ENCODE measurements around the gene DAZL. TPM values are rescaled to one million over a fixed set of nuclear protein-coding genes. Genes with fewer than 3 reads are reported as not detected.

Gene DAZL
- total RNA-seq, 2 donors from 2014 or later, result not detected

DNA sequence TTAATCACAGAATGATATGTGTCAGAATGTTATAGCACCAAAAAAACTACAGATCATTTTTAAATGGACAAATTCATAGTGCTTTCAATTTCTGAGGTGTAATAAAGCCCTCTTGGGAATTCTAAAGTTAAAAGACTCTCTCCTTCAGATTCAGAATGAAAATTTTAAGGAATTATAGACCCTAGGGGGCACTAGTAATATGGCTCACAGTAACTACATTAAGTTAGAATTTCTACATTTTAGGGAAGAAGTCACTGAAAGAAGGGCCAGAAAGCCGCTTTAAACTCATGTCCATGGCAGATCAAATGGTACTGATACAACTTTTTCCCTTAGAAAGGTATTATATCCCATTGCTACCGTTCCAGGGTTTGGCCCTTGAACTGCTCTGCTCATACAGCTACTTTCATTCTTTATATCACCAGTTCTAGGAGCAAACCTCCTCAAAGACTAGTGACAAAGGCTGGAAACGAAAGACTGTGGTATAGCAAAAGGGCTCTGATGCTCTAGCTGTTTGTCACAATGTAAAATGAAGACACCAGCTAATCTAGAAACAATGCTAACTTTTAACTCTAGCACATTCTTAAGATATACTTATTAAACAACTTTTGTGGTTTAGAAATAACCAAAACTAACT is 18.1 kb downstream of the DAZL start:
- DNase-seq (ENCODE audit: low spot score) (no peak), ATAC-seq (ENCODE audit: insufficient number of reproducible peaks, low FRiP score, low read depth) (no peak)
- no peaks in the 10 kb centered on the region for H3K36me3 ChIP-seq
- peaks cover 0 to 12% of the 10 kb centered on the region in 2 donors for H3K4me1 ChIP-seq (ENCODE audit: control insufficient read depth in 1 of 2, low read depth in 2 of 2)
- H3K9me3 ChIP-seq, result no peaks in the 10 kb centered on the region
- no peaks in the 10 kb centered on the region for H3K27me3 ChIP-seq (replicated peaks; ENCODE audit: insufficient read depth)
- TF ChIP-seq, protein P1, sequence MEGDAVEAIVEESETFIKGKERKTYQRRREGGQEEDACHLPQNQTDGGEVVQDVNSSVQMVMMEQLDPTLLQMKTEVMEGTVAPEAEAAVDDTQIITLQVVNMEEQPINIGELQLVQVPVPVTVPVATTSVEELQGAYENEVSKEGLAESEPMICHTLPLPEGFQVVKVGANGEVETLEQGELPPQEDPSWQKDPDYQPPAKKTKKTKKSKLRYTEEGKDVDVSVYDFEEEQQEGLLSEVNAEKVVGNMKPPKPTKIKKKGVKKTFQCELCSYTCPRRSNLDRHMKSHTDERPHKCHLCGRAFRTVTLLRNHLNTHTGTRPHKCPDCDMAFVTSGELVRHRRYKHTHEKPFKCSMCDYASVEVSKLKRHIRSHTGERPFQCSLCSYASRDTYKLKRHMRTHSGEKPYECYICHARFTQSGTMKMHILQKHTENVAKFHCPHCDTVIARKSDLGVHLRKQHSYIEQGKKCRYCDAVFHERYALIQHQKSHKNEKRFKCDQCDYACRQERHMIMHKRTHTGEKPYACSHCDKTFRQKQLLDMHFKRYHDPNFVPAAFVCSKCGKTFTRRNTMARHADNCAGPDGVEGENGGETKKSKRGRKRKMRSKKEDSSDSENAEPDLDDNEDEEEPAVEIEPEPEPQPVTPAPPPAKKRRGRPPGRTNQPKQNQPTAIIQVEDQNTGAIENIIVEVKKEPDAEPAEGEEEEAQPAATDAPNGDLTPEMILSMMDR (IDR thresholded peaks at IDR 0.05), result no peak
- no peak overlapping the region for H3K27ac ChIP-seq
- H3K4me3 ChIP-seq, result no peak overlapping the region

DNA sequence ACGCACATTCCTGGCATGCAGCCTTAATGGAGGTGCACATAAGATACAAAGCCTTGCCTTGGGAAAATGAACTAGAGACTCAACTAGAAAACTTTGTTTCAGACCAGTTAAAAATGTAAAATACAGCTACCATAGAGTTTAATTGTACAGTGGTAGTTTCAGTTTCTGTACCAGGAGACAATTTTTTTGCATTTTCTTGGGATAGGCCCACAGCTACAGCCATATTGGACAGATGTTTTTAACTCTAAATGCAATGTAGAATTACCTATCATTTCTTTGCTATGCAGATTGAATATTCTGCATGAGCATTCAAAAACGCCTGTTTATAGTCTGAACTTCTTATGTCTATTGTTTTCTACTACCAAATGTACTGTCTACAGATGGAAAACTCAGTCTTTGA is 20.3 kb downstream of the DAZL start:
- Histone ChIP-seq H3K4me1 (ENCODE audit: control insufficient read depth in 1 of 2, low read depth in 2 of 2) (peaks cover 0 to 12% of the 10 kb centered on the region in 2 donors), H3K4me3 (no peak overlapping the region), H3K27ac (no peak overlapping the region), H3K27me3 (replicated peaks; ENCODE audit: insufficient read depth) (no peaks in the 10 kb centered on the region), H3K36me3 (no peaks in the 10 kb centered on the region), H3K9me3 (no peaks in the 10 kb centered on the region)
- ATAC-seq (ENCODE audit: insufficient number of reproducible peaks, low FRiP score, low read depth) (no peak), DNase-seq (ENCODE audit: low spot score) (no peak)
- TF ChIP-seq, protein P1 (IDR thresholded peaks at IDR 0.05), result no peak

DNA sequence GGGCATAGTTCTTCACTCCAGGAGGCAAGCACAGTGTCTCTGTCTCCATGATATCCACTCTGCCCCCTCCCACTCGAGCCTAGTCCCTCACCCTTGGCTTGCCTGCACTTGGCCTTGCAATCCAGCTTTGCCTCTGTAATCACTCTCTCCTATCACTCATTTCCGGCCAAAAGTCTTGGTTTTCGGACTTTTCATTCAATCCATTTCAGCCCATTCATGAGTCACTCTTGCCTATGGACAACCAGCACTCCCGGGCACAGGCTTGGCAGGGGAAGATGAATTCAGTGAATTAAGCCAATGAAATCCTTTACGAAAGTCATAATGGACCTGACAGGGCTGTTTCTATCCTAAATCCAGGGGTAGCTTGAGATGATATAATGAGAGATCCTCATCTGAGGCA is 21.7 kb downstream of the DAZL start:
- no peaks in the 10 kb centered on the region for H3K9me3 ChIP-seq
- H3K4me3 ChIP-seq, result no peak overlapping the region
- H3K27ac ChIP-seq, result no peak overlapping the region
- H3K4me1 ChIP-seq (ENCODE audit: control insufficient read depth in 1 of 2, low read depth in 2 of 2), result peaks cover 0 to 12% of the 10 kb centered on the region in 2 donors
- no peak for DNase-seq (ENCODE audit: low spot score)
- no peaks in the 10 kb centered on the region for H3K36me3 ChIP-seq
- TF ChIP-seq, protein P1 (IDR thresholded peaks at IDR 0.05), result no peak
- H3K27me3 ChIP-seq (replicated peaks; ENCODE audit: insufficient read depth), result no peaks in the 10 kb centered on the region
- no peak for ATAC-seq (ENCODE audit: insufficient number of reproducible peaks, low FRiP score, low read depth)

DNA sequence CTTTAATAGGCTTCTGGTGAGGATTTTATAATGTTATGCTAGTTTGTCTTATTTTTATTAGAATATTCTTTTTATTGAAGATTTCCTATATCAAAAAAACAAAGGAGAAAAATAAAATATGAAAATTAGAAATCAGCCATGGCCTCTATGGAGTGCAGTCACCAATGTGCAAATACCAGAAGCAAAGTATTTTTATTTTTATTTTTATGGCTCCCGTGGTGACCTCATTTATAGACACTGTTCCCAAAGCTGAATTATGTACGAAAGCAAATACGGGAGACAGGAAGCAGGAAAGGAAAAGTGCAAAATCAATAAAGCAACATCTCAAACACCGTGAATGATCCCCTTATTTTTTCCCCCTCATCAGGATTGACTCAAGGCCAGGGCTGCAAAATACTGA is 35.1 kb downstream of the DAZL start:
- no peak for ATAC-seq (ENCODE audit: insufficient number of reproducible peaks, low FRiP score, low read depth)
- no peak for DNase-seq (ENCODE audit: low spot score)
- no peak overlapping the region for H3K4me3 ChIP-seq
- no peaks in the 10 kb centered on the region for H3K36me3 ChIP-seq
- H3K27me3 ChIP-seq (replicated peaks; ENCODE audit: insufficient read depth), result no peaks in the 10 kb centered on the region
- no peaks in the 10 kb centered on the region for H3K4me1 ChIP-seq (ENCODE audit: control insufficient read depth in 1 of 2, low read depth in 2 of 2)
- H3K27ac ChIP-seq, result no peak overlapping the region
- H3K9me3 ChIP-seq, result no peaks in the 10 kb centered on the region
- TF ChIP-seq, protein P1 (IDR thresholded peaks at IDR 0.05), result no peak

DNA sequence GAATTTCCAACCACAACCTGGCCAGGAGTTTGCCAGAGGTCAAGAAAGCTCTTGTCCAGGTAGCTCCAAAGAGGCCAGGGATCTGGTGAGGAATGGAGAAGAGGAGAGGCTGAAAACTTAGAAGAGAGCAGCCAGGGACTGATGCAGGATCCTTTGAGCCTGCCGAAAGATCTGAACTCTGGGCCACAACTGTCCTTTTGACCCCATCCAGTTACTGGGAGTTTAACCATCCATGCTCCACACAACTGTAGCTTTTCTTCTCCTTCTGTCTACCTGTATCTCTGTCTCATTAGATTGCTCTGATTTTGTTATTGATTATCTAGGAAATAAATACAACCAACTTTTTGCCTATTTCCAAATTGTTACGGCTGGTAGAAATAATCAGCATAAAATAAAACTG is 36.7 kb downstream of the DAZL start:
- no peak for ATAC-seq (ENCODE audit: insufficient number of reproducible peaks, low FRiP score, low read depth)
- no peak overlapping the region for H3K4me3 ChIP-seq
- no peak for DNase-seq (ENCODE audit: low spot score)
- no peaks in the 10 kb centered on the region for H3K27me3 ChIP-seq (replicated peaks; ENCODE audit: insufficient read depth)
- no peaks in the 10 kb centered on the region for H3K4me1 ChIP-seq (ENCODE audit: control insufficient read depth in 1 of 2, low read depth in 2 of 2)
- TF ChIP-seq, protein P1 (IDR thresholded peaks at IDR 0.05), result no peak
- no peak overlapping the region for H3K27ac ChIP-seq
- no peaks in the 10 kb centered on the region for H3K36me3 ChIP-seq
- no peaks in the 10 kb centered on the region for H3K9me3 ChIP-seq

Data from thoracic aorta (tissue), 2 donors.